Spleen (tissue), 7 donors: ENCODE measurements around the gene PTPDC1.

ENCODE experiments used
- POLR2AphosphoS5 ChIP-seq, 3 donors: sonication (generic); formaldehyde crosslinking; IDR thresholded peaks; one replicate each; pipeline ENCODE4 v1.5.1; 2017; ENCODE audit warnings: antibody characterized with exemption in 3 of 3
- TF ChIP-seq, protein P1 (sequence below), 11 experiments: fragments of 200-600 bp in 7 of 11; fragments of 450-650 bp in 4 of 11; sonication (generic) in 4 of 11; IDR thresholded peaks in 8 of 11; conservative IDR thresholded peaks in 3 of 11; 1 replicate in 7 of 11; 2 replicates in 4 of 11; pipeline versions ENCODE4 v1.4.0 to v1.8.0; 2016 to 2021; ENCODE audit warnings: antibody characterized with exemption in 11 of 11, inconsistent platforms in 4 of 11, mild to moderate bottlenecking in 1 of 11
- donor health status: DM: no; HTN: no; CAD: no; lungs with moderate emphysema.
- donor health status: DM: no; HTN: no; CAD: no.
- donor health status: DM: no; HTN: no; CAD: no.

- TF ChIP-seq, protein P1, sequence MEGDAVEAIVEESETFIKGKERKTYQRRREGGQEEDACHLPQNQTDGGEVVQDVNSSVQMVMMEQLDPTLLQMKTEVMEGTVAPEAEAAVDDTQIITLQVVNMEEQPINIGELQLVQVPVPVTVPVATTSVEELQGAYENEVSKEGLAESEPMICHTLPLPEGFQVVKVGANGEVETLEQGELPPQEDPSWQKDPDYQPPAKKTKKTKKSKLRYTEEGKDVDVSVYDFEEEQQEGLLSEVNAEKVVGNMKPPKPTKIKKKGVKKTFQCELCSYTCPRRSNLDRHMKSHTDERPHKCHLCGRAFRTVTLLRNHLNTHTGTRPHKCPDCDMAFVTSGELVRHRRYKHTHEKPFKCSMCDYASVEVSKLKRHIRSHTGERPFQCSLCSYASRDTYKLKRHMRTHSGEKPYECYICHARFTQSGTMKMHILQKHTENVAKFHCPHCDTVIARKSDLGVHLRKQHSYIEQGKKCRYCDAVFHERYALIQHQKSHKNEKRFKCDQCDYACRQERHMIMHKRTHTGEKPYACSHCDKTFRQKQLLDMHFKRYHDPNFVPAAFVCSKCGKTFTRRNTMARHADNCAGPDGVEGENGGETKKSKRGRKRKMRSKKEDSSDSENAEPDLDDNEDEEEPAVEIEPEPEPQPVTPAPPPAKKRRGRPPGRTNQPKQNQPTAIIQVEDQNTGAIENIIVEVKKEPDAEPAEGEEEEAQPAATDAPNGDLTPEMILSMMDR (IDR thresholded peaks at IDR 0.05 in 8 of 11, conservative IDR thresholded peaks at IDR 0.05 in 3 of 11), result no peak
- TF ChIP-seq POLR2AphosphoS5 (IDR thresholded peaks at IDR 0.05), result peak in 1 of 3 donors; percentile 31
Observed at GRCh38 chr9:94149696-94150095, 65.4 kb downstream of the PTPDC1 start.
